ENCODE measurements around the gene POLR2B.
"Not testable (repeated sequence)": the region's sequence is repeated elsewhere in the genome, so short reads cannot be mapped to it uniquely, and the experiment has no call there.

POLR2B gene

GRCh38 chr4:57044279-57044678, 65.6 kb downstream of the POLR2B start:
- TF ChIP-seq CTCF (IDR thresholded peaks at IDR 0.05; ENCODE audit: borderline replicate concordance, control extremely low read depth, extremely low read depth, insufficient read depth, missing control alignments), result no peak
- in situ Hi-C loops (cut with MboI; ENCODE audit: low sequenced_read_pairs, unreplicated experiment), result no loop called here
- DNase-seq (ENCODE audit: low spot score), result no peak

DNA sequence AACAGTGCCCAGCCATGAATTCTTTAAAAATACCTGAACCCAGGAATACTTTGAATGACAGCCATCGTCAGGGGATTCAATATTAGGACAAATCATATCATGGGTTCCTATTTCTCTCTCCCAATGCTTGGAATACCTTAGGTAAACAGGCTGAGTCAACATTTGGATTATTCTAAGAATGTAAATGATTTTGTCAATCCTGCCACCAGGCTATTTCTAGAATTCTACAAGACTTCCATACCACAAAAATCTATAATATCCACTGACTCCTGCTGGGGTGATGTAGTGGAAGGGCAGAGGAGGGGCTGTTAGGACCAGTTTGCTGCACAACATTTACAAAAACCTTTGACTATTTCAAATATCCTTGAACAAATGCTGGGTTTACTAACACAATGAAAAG, 66.3 kb downstream of the POLR2B start:
- TF ChIP-seq CTCF (IDR thresholded peaks at IDR 0.05; ENCODE audit: borderline replicate concordance, control extremely low read depth, extremely low read depth, insufficient read depth, missing control alignments), result no peak
- in situ Hi-C loops (cut with MboI; ENCODE audit: low sequenced_read_pairs, unreplicated experiment), result no loop called here
- DNase-seq (ENCODE audit: low spot score), result no peak

DNA sequence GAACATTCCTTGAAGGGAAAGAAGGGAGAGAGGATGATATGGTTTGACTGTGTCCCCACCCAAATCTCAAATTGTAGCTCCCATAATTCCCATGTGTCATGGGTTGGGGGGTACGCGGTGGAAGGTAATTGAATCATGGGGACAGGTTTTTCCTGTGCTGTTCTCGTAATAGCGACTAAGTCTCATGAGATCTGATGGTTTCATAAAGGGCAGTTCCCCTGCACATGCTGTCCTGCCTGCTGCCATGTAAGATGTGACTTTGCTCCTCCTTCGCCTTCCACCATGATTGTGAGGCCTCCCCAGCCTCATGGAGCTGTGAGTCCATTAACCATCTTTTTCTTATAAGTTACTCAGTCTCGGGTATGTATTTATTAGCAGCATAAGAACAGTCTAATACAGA, 68.3 kb downstream of the POLR2B start:
- DNase-seq (ENCODE audit: low spot score); in situ Hi-C loops (cut with MboI; ENCODE audit: low sequenced_read_pairs, unreplicated experiment): not testable (repeated sequence)

DNA sequence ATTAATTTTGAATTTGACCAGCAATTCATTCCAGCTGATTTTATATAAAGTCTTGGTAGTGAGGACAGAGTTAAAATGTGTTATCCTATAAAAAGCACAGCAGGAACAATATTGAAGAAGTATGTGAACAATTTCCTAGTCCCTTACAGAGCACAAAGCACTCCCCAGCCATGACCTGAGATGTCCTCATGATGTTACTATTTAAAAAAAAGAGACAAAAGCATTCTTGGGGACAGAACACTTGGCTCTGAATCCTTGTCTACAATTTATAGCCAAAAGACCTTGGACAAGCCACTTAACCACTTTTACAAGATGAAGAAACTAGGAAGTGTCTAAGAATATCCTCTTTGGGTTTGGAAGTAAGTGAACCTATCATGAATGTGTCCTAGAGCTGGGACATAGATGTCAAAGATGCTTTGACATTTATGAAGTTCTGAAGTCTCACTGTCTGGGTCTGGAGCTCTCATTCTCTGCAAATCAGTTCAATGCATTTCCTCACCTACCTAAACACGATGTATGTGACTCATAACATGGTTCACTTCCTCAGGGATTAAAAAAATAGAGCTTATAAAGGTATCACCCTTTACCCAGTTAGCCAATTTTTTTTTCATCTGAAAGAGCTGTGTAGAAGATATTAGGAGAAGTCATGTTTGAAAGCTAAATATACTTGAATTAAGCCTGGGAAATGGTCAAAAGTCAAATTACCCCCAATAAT, 70.1 kb downstream of the POLR2B start:
- in situ Hi-C loops (cut with MboI; ENCODE audit: low sequenced_read_pairs, unreplicated experiment), result no loop called here
- TF ChIP-seq CTCF (IDR thresholded peaks at IDR 0.05; ENCODE audit: borderline replicate concordance, control extremely low read depth, extremely low read depth, insufficient read depth, missing control alignments), result no peak
- no peak for DNase-seq (ENCODE audit: low spot score)

DNA sequence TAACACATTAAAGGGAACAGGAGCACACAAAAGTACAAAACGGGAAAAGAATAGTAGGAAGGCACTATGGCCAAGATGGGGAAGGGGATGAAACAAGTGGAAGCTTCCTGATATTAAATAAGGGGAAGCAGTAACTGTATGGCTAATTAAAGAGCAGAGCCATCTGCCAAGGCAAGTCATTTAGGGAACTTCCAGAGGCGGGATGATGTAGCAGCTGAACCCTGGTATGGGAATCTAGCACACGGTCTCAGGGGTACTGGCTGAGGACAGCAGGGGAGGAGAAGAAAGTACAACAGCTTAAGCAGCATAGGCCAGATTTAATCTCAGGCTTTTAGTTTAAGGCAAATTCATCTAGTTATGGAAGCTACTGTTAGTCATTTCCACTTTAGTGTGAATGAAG, 72.4 kb downstream of the POLR2B start:
- no peak for TF ChIP-seq CTCF (IDR thresholded peaks at IDR 0.05; ENCODE audit: borderline replicate concordance, control extremely low read depth, extremely low read depth, insufficient read depth, missing control alignments)
- in situ Hi-C loops (cut with MboI; ENCODE audit: low sequenced_read_pairs, unreplicated experiment), result no loop called here
- no peak for DNase-seq (ENCODE audit: low spot score)

DNA sequence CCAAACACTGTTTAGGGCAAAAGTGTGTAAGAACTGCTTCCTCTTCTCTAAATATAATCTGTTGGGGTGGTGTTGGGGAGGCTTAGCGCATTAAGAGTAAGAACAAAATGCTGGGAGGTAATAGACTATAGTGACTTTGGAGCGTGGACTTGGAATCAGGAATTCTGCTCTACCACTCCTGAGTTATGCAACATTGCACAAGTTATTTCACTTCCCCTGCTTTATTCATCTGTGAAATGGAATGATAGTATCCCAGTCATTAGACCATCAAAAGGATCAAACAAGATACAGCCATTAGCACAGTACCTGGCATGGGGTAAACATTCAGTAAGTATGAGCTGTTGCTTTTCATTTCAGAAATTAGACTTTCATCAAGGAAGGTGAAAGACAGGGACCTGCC, 72.8 kb downstream of the POLR2B start:
- TF ChIP-seq CTCF (IDR thresholded peaks at IDR 0.05; ENCODE audit: borderline replicate concordance, control extremely low read depth, extremely low read depth, insufficient read depth, missing control alignments), result no peak
- DNase-seq (ENCODE audit: low spot score), result no peak
- in situ Hi-C loops (cut with MboI; ENCODE audit: low sequenced_read_pairs, unreplicated experiment), result no loop called here

DNA sequence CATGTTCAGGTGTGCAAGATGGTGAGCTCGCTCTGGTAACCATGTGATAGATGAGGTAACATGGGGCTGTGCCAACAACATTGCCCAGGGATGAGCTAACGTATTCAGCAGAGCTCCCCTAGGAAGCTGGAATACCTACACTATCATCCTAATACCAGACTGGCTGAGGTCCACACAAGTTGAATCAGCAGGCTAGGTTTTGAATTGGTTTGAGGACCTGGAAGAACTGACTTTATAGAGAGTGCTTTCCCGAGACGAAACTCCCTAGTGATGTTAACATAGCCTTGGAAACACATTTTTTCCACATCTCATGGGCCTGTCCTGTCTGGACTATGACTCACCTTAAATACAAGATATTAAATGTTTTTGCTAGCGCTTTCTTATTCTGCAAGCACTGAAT, 74.8 kb downstream of the POLR2B start:
- no peak for TF ChIP-seq CTCF (IDR thresholded peaks at IDR 0.05; ENCODE audit: borderline replicate concordance, control extremely low read depth, extremely low read depth, insufficient read depth, missing control alignments)
- in situ Hi-C loops (cut with MboI; ENCODE audit: low sequenced_read_pairs, unreplicated experiment), result no loop called here
- DNase-seq (ENCODE audit: low spot score), result no peak

All from GM13976 (cell line).